HG02678 (cell line): Measurements from ENCODE around the gene TNFAIP6.

Experiments used
- ATAC-seq: cut with Tn5 transposase; IDR thresholded peaks from one replicate; pipeline ENCODE4 v1.9.1; 2021; ENCODE audit warnings: mild to moderate bottlenecking, moderate library complexity; ENCODE audit not compliant: unreplicated experiment

Gene TNFAIP6

DNA sequence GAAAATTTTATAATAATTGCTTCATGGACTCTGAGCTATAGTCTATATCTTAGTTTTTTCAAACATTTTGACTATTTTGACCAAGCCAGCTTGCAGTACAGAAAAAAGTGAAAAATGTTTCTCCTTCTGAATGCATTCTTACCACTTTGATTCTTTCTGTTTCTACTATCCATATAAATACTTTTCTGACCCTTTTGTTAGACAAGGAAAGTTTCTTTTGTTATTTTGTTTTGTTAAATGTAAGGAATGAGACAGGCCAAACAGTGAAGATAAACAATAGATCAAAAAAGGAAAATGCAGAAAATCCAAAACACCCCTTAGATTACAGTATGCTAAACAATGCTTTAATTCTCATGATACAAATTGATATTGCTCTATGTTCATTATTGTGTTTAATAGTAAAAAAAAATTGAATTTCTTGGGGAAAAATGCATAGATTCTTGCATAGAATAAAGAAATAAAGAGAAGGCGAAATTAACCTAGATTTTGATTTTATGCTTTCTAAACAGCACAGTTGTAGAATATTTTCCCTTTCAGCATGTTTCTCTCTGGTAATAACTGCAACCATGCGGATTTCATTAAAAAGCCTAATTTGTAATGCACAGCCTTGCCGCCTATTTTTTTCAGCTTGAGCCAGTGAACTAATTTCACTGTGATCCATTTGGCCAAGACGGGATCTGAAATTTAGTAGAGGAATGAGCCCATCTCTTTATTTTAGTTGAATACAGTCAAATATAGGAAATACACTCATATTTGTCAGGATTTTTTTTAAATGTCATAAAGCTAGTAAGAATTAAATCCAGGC, 976 bp downstream of the TNFAIP6 start:
- ATAC-seq: no peak

DNA sequence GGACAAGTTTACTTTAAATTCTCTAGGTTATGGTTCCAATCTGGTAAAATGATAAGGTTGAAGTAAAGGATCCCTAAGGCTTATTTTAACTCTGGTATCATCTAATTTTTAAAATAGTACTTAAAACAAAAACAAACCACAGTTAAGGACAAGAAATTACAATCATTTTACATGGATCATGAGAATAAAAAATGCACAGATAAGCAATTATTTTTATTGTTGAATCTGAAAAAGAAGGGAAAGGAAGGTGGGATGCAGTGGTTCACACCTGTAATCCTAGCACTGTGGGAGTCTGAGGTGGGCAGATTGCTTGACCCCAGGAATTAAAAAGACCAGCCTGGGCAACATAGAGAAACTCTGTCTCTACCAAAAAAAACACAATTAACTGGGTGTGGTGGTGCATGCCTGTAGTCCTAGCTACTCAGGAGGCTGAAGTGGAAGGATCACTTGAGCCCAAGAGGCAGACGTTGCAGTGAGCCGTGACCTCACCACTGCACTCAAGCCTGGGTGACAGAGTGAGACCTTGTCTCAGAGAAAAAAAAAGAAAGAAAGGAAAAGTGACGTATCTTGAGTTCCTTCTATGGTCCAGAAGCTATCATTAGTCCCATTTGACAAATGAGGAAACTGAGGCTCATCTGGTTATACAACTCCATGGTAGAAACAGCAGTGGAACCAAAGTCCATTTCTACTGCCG, 2.5 kb downstream of the TNFAIP6 start:
- no peak for ATAC-seq

DNA sequence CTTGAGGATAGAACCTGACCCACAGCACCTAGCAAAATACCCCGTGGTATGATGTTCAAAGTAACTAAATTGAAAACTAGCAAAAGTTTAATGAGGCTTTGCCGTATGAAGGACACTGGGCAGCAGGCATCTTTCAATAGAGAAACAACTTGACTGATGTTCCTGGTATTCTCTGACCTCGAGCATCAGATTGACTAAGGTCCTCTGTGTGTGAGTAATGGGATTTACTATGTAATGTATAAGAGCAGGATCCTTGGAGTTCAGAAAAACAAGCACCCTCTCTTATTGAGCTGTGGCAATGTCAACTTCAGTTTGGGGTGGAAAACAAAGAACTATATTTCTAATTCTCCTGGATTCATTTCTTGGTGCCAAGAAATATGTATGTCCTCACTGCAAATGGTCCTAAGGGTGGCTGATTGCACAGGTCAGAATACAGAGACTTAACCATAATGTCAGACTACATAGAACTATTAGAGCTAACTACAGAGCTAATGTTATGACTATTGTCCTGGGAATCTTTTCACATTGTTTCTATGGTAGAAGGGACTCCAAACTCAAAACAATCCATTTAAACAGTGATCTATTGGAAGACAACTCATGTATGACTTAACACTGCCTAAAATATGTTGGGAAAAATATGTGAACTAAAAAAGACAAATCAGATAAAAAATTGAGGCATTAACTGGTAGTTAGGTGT, 4.4 kb downstream of the TNFAIP6 start:
- ATAC-seq: no peak

DNA sequence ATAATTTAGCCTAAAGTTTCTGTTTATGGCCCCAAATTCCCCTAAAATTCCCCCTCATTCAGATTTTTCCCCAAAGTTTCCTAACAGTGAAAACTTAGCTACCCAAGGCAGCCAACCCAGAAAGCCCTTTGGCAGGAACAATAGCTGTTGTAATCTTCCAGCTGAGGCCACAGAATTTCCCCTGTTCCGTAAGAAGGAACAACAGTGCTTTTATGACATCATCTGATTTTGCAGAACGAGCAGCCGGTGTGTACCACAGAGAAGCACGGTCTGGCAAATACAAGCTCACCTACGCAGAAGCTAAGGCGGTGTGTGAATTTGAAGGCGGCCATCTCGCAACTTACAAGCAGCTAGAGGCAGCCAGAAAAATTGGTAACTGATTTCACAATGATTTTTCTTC, 6.3 kb downstream of the TNFAIP6 start:
- peak; percentile 88 for ATAC-seq

DNA sequence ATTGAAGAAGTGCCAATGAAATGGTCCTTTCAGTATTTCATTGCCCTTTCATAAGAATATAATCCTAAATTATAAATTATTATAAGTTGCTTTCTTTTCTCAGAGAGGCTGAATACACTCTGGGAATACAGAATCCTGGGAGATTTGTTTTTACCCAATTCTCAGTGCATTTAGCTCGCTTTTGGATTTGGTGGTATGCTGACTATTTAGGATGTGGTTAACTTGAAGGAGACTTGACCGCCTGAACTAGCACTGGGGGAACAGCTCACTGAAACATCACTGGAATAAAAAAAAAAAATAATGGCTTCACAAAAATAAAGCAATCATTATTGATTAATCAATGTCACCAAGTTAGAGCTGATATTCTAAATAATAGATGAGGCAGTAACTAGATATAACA, 10.2 kb downstream of the TNFAIP6 start:
- no peak for ATAC-seq

DNA sequence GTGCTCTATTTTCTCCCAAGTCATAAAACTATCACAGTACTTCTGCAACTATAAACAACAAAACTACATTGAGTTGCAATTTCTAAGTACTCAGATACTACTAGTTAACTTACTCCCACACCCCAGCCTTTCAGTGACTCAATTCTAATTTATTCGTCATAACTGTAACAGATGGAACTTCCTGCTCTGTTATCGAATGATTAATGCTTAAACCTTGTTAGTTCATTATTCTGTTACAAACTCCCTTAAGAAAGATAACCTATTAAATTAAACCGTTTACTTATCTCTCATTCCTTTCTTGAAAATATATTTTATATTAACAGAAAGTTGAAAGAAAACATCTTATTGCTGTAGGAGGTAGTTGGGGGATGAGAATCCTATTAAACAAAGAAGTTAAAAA, 17.0 kb downstream of the TNFAIP6 start:
- ATAC-seq: peak; percentile 95

DNA sequence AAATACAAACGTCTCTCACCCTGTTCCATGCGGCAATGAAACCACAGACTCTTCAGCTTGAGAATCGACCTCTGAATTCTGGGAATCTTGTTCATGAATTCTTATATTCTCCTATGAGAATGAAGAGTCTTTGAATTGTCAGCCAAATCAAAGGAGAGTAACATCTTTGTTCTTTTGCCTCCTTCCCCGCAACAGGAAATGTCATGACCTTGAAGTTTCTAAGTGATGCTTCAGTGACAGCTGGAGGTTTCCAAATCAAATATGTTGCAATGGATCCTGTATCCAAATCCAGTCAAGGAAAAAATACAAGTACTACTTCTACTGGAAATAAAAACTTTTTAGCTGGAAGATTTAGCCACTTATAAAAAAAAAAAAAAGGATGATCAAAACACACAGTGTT, 21.8 kb downstream of the TNFAIP6 start:
- ATAC-seq: no peak

DNA sequence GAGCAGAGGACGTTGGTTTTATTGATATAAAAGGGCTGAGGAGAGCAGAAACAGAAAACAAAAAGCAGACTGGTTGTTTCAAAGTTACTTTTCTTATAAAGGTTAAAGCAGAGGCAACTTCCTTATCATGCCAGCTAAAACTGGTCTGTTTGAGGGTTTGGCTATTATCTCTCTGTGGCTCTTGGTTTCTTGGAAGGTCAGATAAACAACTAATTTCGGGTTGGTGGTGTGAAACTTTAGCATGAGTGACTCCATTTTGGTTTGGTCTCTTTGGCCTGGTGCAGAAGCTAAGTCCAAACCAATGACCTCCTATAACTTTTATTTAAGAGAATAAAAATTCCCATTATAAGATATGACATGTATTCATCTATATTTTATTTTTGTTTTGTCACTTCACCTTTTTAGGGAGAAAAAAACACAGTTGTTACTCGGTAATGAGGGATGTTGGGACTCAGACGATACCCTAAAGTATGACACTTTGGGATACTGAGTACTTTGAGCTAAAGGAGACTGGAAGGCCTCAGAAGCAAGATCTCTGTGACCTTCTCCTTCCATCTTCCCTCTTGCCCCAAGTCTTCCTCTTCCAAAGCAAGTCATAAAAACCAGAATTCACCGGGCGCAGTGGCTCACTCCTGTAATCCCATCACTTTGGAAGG, 23.3 kb downstream of the TNFAIP6 start:
- no peak for ATAC-seq

DNA sequence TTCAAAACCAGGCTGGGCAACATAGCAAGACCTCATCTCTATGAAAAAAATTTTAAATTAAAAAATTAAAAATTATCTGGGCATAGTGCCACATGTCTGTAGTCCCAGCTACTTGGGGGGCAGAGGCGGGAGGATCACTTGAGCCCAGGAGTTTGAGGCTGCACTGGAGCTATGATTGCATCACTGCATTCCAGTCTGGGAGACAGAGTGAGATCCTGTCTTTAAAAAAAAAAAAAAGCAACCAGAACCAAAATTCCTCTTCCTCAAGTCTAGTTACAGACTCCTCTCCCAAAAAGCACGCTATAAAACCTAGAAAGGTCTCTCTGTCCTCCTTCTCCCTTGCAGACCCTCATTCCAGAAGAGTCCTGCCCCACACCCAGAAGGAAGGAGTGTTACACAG, 23.9 kb downstream of the TNFAIP6 start:
- ATAC-seq: no peak

DNA sequence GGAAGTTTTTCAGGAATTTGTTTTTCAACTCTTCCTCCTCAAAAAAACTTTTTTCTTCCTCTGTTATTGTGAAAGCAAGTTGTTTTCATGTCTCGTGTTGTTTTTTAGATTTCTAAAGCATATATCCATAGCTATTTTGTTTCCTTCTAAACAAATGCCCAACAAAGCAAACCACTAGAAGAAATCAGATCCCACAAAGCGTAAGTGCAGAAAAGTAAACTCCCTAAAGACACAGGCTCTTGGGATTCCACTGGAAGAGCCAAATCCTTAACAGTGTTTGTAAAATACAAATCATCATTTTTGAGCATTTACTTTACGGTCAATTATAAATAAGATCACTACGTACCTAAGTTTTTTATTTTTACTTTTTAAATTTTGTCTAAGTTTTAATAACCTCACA, 30.6 kb downstream of the TNFAIP6 start:
- no peak for ATAC-seq

DNA sequence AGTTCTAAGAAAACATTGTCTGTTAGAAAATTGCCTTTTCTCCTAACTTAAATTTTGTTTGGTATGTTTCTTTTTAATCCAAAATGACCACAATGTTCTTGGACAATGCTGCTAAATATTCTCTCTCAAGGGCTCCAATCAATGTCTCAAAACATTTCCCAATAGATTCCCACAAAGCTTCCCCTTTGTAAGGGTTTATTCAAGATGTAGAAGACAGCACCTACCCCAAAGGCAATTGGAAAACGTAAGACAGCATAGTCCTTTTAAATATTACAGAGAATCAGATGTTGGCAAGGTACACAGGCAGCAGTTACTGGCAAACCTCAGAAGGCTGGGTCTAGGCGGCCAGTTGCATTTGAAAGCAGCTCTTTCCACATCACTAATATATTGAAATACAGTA, 34.0 kb downstream of the TNFAIP6 start:
- ATAC-seq: no peak

DNA sequence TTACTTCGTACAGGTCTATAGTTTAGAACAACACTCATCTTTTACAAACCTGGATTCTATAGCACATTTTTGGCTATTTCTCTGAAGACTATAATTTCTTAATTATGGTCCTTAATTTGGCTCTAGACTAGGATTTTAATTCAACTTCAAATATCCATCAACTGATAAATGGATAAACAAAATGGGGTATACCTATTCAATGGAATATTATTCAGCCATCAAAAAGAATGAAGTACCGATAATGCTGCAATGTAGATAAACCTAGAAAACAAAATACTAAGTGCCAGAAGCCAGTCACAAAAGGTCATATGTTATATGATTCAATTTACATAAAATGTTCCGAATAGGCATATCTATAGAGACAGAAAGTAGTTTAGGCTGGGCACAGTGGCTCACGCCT, 37.1 kb downstream of the TNFAIP6 start:
- ATAC-seq: no peak

DNA sequence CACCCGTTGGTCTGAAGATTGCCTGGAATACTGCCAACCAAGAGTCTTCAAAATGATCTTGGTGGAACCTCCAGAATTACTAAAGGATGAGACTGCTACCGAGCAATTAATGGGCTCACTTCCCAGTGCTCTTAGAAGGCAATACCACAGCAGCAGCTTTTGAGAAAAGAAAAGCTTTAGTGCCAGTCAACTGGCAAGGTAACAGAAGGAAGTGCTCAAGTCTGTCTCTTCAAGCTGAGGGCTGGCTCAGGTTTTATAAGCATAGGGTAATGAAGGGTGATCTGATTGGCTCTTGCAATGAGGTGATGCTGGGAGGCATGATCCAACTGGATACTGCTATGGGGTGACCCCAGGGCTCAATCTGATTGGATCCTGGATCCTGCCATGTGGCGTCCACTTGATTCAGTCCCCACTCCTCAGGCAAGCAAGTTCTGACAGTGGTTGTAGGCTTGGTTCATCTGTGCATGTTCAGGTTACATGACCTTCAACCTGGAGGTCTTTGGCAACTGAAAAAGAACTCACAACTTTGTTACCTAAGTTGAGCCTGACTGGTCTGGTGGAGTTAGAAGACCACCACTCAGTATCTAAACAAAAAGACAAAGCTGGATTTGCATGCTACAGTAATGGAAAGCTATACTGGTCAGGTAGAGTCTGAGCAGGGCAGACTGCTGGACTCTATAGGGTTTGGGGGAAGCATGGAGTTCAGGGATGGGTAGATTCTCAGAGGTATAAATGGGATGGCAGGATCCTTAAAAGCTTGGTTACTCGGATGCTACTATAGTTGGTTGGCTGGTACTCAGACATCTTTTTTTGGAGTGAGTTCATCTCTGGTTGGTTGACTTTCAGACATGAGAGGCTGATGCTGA, 38.4 kb downstream of the TNFAIP6 start:
- no peak for ATAC-seq

DNA sequence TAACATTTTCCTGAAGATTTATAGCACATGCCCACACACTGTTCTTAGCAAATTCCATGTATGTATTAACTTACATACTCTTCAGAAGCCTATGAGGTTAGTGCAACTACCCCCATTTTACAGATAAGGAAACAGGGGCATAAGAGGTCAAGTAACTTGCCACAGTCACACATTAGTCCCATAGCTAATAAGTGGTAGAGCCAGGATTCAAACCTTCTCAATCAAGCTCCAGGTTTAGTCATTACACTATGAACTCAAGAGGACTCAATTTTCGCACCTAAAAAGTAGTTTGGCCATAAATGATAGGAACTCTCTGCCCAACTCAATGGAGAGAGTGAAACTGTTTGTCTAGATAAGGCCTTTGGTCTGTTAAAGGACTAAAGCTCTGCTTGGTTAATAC, 42.6 kb downstream of the TNFAIP6 start:
- ATAC-seq: no peak

DNA sequence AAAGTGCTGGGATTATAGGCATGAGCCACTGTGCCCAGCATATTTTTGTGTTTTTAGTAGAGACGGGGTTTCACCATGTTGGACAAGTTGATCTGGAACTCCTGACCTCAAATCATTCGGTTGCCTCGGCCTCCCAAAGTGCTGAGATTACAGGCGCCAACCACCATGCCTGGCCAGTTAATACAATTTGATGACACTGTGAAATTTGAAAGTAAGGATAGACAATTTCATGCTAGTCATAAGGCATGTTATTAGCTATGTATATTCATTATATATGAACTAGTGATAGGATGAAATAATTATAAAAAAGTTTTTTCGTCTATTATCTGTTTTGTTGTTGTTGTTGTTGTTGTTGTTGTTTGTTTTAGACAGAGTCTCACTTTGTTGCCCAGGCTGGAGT, 43.8 kb downstream of the TNFAIP6 start:
- ATAC-seq: no peak

DNA sequence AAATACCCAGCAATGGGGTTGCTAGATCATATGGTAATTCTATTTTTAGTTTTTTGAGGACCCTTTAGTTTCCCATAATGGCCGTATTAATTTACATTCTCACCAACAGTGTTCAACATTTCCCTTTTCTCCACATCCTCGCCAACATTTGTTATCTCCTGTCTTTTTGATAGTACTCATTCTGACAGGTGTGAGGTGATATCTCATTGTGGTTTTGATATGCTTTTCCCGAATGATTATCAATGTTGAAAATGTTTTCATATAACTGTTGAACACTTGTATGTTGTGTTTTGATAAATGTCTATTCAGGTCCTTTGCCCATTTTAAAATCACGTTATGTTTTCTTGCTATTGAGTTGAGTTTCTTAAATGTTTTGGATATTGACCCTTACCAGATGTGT, 46.5 kb downstream of the TNFAIP6 start:
- no peak for ATAC-seq

DNA sequence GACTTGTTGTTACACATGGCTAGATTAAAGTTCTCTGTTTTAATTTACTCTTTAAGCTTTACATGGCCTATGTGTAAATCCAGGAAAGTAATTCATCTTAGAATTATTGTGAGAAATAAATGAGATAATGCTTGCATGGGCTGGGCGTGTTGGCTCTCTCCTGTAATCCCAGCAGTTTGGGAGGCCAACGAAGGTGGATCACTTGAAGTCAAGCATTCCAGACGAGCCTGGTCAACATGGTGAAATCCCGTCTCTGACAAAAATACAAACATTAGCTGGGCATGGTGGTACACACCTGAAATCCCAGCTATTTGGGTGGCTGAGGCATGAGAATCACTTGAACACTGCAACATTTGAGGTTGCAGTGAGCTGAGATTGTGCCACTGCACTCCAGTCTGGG, 48.0 kb downstream of the TNFAIP6 start:
- no peak for ATAC-seq

DNA sequence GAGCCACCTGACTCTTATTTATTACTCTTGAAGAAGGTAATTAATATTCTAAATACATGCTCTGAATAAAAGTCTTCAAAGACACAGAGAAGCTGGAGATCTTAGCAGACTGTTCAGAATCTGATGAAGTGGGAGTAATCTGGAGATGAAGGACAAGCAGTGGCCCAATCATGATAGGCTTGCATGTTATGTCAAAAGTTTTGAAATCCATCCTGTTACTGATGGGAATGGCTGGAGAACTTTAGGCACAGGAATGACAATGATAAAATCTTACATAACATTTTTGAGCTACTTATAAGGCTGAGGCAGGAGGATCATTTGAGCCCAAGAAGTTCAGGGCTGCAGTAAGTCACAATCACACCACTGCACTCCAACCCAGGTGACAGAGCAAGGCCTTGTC, 49.9 kb downstream of the TNFAIP6 start:
- no peak for ATAC-seq

DNA sequence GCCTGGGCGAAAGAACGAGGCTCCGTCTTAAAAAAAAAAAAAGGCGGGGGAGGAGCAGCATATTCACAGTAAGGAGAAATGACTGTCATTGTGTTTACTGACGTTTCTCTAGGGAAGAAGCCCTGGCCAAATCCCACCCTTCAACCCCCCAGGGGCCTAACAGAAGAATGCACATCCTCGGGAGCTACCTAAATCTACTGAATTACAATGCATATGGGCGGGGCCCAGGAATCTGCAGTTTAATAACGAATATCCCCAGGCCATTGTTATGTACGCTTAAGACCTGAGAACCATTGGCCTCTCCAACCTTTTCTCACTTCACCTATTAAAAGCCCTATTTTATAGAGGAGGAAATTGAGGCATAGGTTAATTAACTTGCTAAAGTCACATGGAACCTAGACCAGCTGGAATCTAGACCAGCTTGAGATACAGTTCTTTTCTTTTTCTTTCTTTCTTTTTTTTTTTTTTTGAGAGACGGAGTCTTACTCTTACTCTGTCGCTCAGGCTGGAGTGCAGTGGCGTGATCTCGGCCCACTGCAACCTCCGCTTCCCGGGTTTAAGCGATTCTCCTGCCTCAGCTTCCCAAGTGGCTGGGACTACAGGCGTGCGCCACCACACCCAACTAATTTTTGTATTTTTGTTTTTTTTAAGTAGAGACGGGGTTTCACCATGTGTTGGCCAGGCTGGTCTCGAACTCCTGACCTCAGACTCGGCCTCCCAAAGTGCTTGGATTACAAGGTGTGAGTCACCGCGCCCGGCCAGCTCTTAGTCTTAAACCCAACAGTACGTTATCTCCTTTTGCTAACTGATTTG, 51.6 kb downstream of the TNFAIP6 start:
- no peak for ATAC-seq
